Hepatocyte (in vitro differentiated cells): Measurements from ENCODE around the gene PNPT1. TPM values are rescaled to one million over a fixed set of nuclear protein-coding genes. Genes with fewer than 3 reads are reported as not detected.

Experiments
- DNase-seq: peaks from one replicate; pipeline ENCODE4 v3.0.0-alpha.2; 2016; ENCODE audit warnings: low spot score
- H2AFZ ChIP-seq: fragments of 200-600 bp; sonication (generic); 2 replicates; pipeline ENCODE4 v1.6.0; 2016; ENCODE audit warnings: antibody characterized with exemption, mild to moderate bottlenecking
- H3K27ac ChIP-seq: fragments of 200-600 bp; sonication (generic); 2 replicates; pipeline ENCODE4 v1.5.1; 2016; ENCODE audit warnings: mild to moderate bottlenecking
- H3K27me3 ChIP-seq: fragments of 200-600 bp; sonication (generic); 2 replicates; pipeline ENCODE4 v1.6.1; 2016
- H3K36me3 ChIP-seq: fragments of 200-600 bp; sonication (generic); replicated peaks from 2 replicates; pipeline ENCODE4 v1.5.1; 2016; ENCODE audit warnings: low read depth; ENCODE audit not compliant: insufficient read depth
- H3K4me1 ChIP-seq: fragments of 200-600 bp; sonication (generic); 2 replicates; pipeline ENCODE4 v1.5.1; 2016; ENCODE audit warnings: mild to moderate bottlenecking, moderate library complexity; ENCODE audit not compliant: insufficient read depth
- H3K4me2 ChIP-seq: fragments of 200-600 bp; sonication (generic); 2 replicates; pipeline ENCODE4 v1.6.0; 2016
- H3K4me3 ChIP-seq: fragments of 200-600 bp; sonication (generic); 2 replicates; pipeline ENCODE4 v1.5.1; 2016; ENCODE audit warnings: mild to moderate bottlenecking
- H3K79me2 ChIP-seq: fragments of 200-600 bp; sonication (generic); 2 replicates; pipeline ENCODE4 v1.6.0; 2017; ENCODE audit warnings: mild to moderate bottlenecking
- H3K9me2 ChIP-seq: fragments of 200-600 bp; sonication (generic); replicated peaks from 2 replicates; pipeline ENCODE4 v1.6.0; 2017; ENCODE audit warnings: mild to moderate bottlenecking; ENCODE audit not compliant: insufficient read depth
- H3K9me3 ChIP-seq: fragments of 200-600 bp; sonication (generic); 2 replicates; pipeline ENCODE4 v1.5.1; 2016; ENCODE audit warnings: low read depth, mild to moderate bottlenecking
- H4K20me1 ChIP-seq: fragments of 200-600 bp; sonication (generic); 2 replicates; pipeline ENCODE4 v1.6.0; 2016; ENCODE audit warnings: mild to moderate bottlenecking; ENCODE audit not compliant: insufficient read depth, poor library complexity, severe bottlenecking
- CTCF ChIP-seq: fragments of 200-600 bp; sonication (generic); IDR thresholded peaks from 2 replicates; pipeline ENCODE4 v1.5.1; 2016; ENCODE audit warnings: antibody characterized with exemption, mild to moderate bottlenecking; ENCODE audit not compliant: poor library complexity
- EZH2 ChIP-seq: fragments of 200-600 bp; sonication (generic); IDR thresholded peaks from 2 replicates; pipeline ENCODE4 v1.6.1; 2016; ENCODE audit warnings: antibody characterized with exemption, mild to moderate bottlenecking, borderline replicate concordance
- EZH2phosphoT487 ChIP-seq: fragments of 200-600 bp; sonication (generic); IDR thresholded peaks from one replicate; pipeline ENCODE4 v1.6.1; 2018; ENCODE audit warnings: antibody characterized with exemption, mild to moderate bottlenecking, low read depth, moderate library complexity; ENCODE audit not compliant: unreplicated experiment, severe bottlenecking
- WGBS: methylation state at CpG from one replicate; pipeline ENCODE4 v1.1.6; 2016; ENCODE audit warnings: low lambda C conversion rate; ENCODE audit errors: missing lambda C conversion rate; 5-methylcytosine and 5-hydroxymethylcytosine counted together
- polyA plus RNA-seq: library from polyadenylated mRNA; unstranded; fragments of >200 nt; fragmentation: Nextera tagmentation; extraction: Ambion mirVana; gene quantifications from 2 replicates; pipeline ENCODE4 v1.2.1, GENCODE V29; 2016
- total RNA-seq: library from RNA; depleted of rRNA; stranded (reverse); fragments of >200 nt; gene quantifications from 2 replicates; pipeline ENCODE4 v1.2.3, GENCODE V29; 2014

Gene PNPT1
- total and polyA plus RNA-seq, 2 experiments from 2014 or later: 15.6 to 23.7 TPM

DNA sequence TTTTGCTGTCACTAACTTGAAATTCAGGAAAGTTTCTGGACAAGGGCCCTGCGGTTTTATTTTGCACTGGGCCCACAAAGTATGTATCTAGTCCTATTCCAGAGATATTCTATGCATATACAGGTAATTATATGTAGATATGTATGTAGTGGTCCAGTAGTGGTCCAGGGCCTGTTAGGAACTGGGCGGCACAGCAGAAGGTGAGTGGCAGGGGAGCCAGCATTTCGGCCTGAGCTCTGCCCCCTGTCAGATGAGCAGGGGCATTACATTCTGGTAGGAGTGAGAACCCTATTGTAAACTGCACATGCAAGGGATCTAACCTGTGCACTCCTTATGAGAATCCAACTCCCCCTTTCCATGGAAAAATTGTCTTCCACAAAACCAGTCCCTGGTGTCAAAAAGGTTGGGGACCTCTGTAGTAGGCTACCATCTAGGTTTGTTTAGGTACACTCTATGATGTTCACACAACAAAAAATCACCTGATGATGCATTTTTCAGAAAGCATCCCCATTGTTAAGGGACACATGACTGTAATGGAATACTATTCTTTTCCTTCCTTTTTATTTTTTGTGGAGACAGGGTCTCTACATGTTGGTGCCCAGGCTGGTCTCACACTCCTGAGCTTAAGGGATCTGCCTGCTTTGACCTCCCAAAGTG lies 73.4 kb downstream of the PNPT1 start:
- Histone ChIP-seq H3K36me3 (no peaks in the 10 kb centered on the region), H3K4me3 (no peak overlapping the region)
- DNase-seq: no peak

GRCh38 chr2:55618275-55619055 lies 75.2 kb downstream of the PNPT1 start:
- H3K27ac ChIP-seq: peak overlapping the region; percentile 95
- TF ChIP-seq CTCF (no peak), EZH2phosphoT487 (no peak), EZH2 (no peak)
- no peaks in the 10 kb centered on the region for H3K9me3 ChIP-seq
- H4K20me1 ChIP-seq: peaks cover 26% of the 10 kb centered on the region
- H3K4me3 ChIP-seq: peak overlapping the region; percentile 88
- peaks cover 11% of the 10 kb centered on the region for H3K4me1 ChIP-seq
- 2% methylated on average over 32 of the region's 32 CpGs for WGBS
- no peaks in the 10 kb centered on the region for H3K9me2 ChIP-seq
- peak overlapping the region; percentile 89 for H2AFZ ChIP-seq
- peak overlapping the region; percentile 79 for H3K4me2 ChIP-seq
- DNase-seq: peak; percentile 54
- peaks cover 83% of the 10 kb centered on the region for H3K79me2 ChIP-seq
- H3K27me3 ChIP-seq: no peaks in the 10 kb centered on the region
- no peaks in the 10 kb centered on the region for H3K36me3 ChIP-seq

More for the DNA sequence above, 73.4 kb downstream of the PNPT1 start:
- WGBS: 88% methylated on average over 3 of the region's 3 CpGs
- no peaks in the 10 kb centered on the region for H3K9me2 ChIP-seq
- H3K27ac ChIP-seq: no peak overlapping the region
- TF ChIP-seq EZH2phosphoT487 (no peak), CTCF (peak; percentile 9)
- H3K4me2 ChIP-seq: peak overlapping the region; percentile 79
- no peaks in the 10 kb centered on the region for H3K27me3 ChIP-seq
- H4K20me1 ChIP-seq: peaks cover 22% of the 10 kb centered on the region
- H3K4me1 ChIP-seq: peaks cover 8% of the 10 kb centered on the region
- no peaks in the 10 kb centered on the region for H3K9me3 ChIP-seq
- H3K79me2 ChIP-seq: peaks cover 71% of the 10 kb centered on the region
- no peak overlapping the region for H2AFZ ChIP-seq

DNA sequence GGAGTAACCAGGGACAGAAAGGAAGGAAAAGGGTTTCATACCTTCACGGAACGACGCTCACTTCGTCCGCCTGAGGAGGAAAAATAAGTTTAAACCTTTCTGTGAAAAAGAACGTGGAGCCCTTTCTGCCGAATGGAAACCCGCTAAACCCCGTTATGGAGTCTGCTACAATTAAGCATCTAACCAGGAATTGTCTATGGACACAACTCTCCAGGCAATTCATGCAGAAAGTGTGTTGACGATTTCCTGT lies 75.7 kb downstream of the PNPT1 start:
- no peaks in the 10 kb centered on the region for H3K9me3 ChIP-seq
- no peaks in the 10 kb centered on the region for H3K9me2 ChIP-seq
- H3K79me2 ChIP-seq: peaks cover 83% of the 10 kb centered on the region
- H3K4me3 ChIP-seq: peak overlapping the region; percentile 88
- H3K36me3 ChIP-seq: no peaks in the 10 kb centered on the region
- DNase-seq: no peak
- peaks cover 11% of the 10 kb centered on the region for H3K4me1 ChIP-seq
- peak overlapping the region; percentile 79 for H3K4me2 ChIP-seq
- H3K27ac ChIP-seq: peak overlapping the region; percentile 95
- H3K27me3 ChIP-seq: no peaks in the 10 kb centered on the region
- peak overlapping the region; percentile 89 for H2AFZ ChIP-seq
- H4K20me1 ChIP-seq: peaks cover 26% of the 10 kb centered on the region
- TF ChIP-seq CTCF (no peak), EZH2 (no peak), EZH2phosphoT487 (no peak)
- WGBS: 1% methylated on average over 10 of the region's 10 CpGs
